ENCODE results near the gene CCL7. TPM values are rescaled to one million over a fixed set of nuclear protein-coding genes. Genes with fewer than 3 reads are reported as not detected.

CCL7 gene
- total RNA-seq, 1 experiment from 2014 or later, result 0.31 TPM

- ATAC-seq (no peak), DNase-seq (ENCODE audit: low read depth, low spot score) (no peak)
- Histone ChIP-seq H3K4me3 (ENCODE audit: low read depth in 2 of 2, low read length in 2 of 2) (no peak overlapping the region), H3K27me3 (ENCODE audit: control insufficient read depth, insufficient read depth, low read length) (no peaks in the 10 kb centered on the region), H3K36me3 (ENCODE audit: control insufficient read depth, insufficient read depth, low read length) (no peaks in the 10 kb centered on the region), H3K27ac (ENCODE audit: low read length) (no peak overlapping the region), H3K4me1 (ENCODE audit: control insufficient read depth, insufficient read depth, low read length) (no peaks in the 10 kb centered on the region), H3K9me3 (ENCODE audit: control insufficient read depth, insufficient read depth, low read depth, low read length) (no peaks in the 10 kb centered on the region)
- TF ChIP-seq REST (IDR thresholded peaks at IDR 0.05; ENCODE audit: insufficient read depth in 1 of 2, low read depth in 2 of 2, low read length in 1 of 2), result no peak
- TF ChIP-seq TCF7L2 (IDR thresholded peaks at IDR 0.05; ENCODE audit: low read depth, low read length), result no peak
- TF ChIP-seq SIN3A (IDR thresholded peaks at IDR 0.05; ENCODE audit: borderline replicate concordance, insufficient read depth, low read depth, low read length), result no peak
- no peak for TF ChIP-seq POLR2AphosphoS5 (IDR thresholded peaks at IDR 0.05; ENCODE audit: low read depth, low read length)
- TF ChIP-seq, protein P1, sequence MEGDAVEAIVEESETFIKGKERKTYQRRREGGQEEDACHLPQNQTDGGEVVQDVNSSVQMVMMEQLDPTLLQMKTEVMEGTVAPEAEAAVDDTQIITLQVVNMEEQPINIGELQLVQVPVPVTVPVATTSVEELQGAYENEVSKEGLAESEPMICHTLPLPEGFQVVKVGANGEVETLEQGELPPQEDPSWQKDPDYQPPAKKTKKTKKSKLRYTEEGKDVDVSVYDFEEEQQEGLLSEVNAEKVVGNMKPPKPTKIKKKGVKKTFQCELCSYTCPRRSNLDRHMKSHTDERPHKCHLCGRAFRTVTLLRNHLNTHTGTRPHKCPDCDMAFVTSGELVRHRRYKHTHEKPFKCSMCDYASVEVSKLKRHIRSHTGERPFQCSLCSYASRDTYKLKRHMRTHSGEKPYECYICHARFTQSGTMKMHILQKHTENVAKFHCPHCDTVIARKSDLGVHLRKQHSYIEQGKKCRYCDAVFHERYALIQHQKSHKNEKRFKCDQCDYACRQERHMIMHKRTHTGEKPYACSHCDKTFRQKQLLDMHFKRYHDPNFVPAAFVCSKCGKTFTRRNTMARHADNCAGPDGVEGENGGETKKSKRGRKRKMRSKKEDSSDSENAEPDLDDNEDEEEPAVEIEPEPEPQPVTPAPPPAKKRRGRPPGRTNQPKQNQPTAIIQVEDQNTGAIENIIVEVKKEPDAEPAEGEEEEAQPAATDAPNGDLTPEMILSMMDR (IDR thresholded peaks at IDR 0.05), result no peak
- no TSS peak for BruUV-seq (replicated peaks)
- POLR2A ChIA-PET, result no interaction called here
- CTCF ChIA-PET, result interaction anchor here (1.4 to 1.8 kb wide), 2 partner anchors 54 to 106 kb away, joined by 10 read pairs; no protein-coding TSS in a partner anchor
- intact Hi-C loops (cut with micrococcal nuclease; ENCODE audit: unreplicated experiment) (loop anchor here (10.0 kb wide), 1 partner anchor 102 kb away; no protein-coding TSS in a partner anchor), in situ Hi-C loops (cut with HindIII; ENCODE audit: low pct_unique_long_range_greater_than_20kb, low sequenced_read_pairs) (no loop called here)
These were observed 37.1 kb downstream of the CCL7 start for GRCh38 chr17:34307110-34307509.

DNA sequence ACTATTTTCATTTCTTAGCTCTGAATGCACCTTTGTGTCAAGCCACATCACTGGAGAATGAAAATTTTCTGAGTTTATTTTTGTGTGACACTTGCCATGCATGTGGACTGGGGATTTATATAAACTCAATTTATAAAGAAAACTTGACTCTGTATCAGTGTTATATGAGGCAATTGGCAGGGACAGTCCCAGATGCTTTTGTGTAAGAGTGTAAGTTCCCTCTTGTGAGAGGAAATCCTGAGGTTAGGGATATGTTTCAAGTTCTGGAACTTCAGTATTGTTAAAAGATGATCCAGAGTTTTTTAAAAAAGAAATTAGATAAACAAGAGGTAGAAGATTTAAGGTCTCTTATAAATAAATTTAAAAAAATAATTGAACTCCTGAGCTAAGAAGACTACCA lies 38.4 kb downstream of the CCL7 start:
- intact Hi-C loops (cut with micrococcal nuclease; ENCODE audit: unreplicated experiment), result loop anchor here (10.0 kb wide), 1 partner anchor 104 kb away; no protein-coding TSS in a partner anchor
- ChIA-PET POLR2A (no interaction called here), CTCF (no interaction called here)
- no peak for DNase-seq (ENCODE audit: low read depth, low spot score)
- TF ChIP-seq SIN3A (IDR thresholded peaks at IDR 0.05; ENCODE audit: borderline replicate concordance, insufficient read depth, low read depth, low read length), result no peak
- no peak for TF ChIP-seq REST (IDR thresholded peaks at IDR 0.05; ENCODE audit: insufficient read depth in 1 of 2, low read depth in 2 of 2, low read length in 1 of 2)
- TF ChIP-seq POLR2AphosphoS5 (IDR thresholded peaks at IDR 0.05; ENCODE audit: low read depth, low read length), result no peak
- TF ChIP-seq TCF7L2 (IDR thresholded peaks at IDR 0.05; ENCODE audit: low read depth, low read length), result no peak
- TF ChIP-seq, protein P1 (IDR thresholded peaks at IDR 0.05), result no peak
- H3K4me3 ChIP-seq (ENCODE audit: low read depth in 2 of 2, low read length in 2 of 2), result no peak overlapping the region
- BruUV-seq (replicated peaks), result no TSS peak
- no peaks in the 10 kb centered on the region for H3K9me3 ChIP-seq (ENCODE audit: control insufficient read depth, insufficient read depth, low read depth, low read length)
- in situ Hi-C loops (cut with HindIII; ENCODE audit: low pct_unique_long_range_greater_than_20kb, low sequenced_read_pairs), result no loop called here
- H3K27ac ChIP-seq (ENCODE audit: low read length), result no peak overlapping the region
- no peaks in the 10 kb centered on the region for H3K27me3 ChIP-seq (ENCODE audit: control insufficient read depth, insufficient read depth, low read length)
- no peak for ATAC-seq
- H3K36me3 ChIP-seq (ENCODE audit: control insufficient read depth, insufficient read depth, low read length), result no peaks in the 10 kb centered on the region
- no peaks in the 10 kb centered on the region for H3K4me1 ChIP-seq (ENCODE audit: control insufficient read depth, insufficient read depth, low read length)
